ENCODE data around the gene DLG2.

The DLG2 gene

GRCh38 chr11:83727251-83727650 lies 1899.9 kb downstream of the DLG2 start:
- no peak for DNase-seq

DNA sequence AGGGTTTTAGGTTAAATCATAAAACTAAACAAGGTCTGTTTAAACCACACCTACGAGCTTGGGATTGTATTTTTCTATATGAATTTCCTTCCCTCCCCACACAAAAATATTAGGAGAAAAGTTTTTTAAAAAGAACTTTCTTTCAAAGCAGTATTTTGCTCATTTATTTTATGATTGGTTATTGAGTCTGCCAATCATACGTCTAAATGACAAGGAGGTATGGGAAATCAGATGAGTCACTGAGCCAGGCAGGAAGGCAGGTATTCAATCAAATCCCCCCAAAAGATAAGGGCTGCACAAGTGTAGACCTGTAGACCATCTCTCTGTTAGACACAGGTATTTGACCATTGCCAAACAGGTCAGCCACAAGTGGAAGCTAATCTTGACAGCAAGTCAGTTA lies 1900.8 kb downstream of the DLG2 start:
- no peak for DNase-seq

GRCh38 chr11:83725728-83726127 lies 1901.4 kb downstream of the DLG2 start:
- no peak for DNase-seq

DNA sequence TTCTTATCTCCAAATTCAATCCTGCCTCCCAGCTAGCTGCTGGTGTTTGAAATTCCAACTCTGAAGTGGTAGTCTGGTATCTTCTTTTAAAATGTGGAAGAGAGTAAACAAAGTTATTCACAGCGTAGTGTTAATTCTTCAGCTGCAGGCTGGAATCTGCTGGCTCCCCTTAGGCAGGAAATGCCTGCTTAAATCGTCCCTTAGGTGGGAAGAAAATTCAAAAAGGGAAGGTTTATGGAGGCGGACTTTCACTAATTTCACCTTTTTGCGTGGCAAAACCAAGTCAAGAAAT lies 1901.9 kb downstream of the DLG2 start:
- DNase-seq = no peak

- peak; percentile 61 for DNase-seq
Observed at GRCh38 chr11:83723999-83724398, 1903.1 kb downstream of the DLG2 start.

- no peak for DNase-seq
Observed at GRCh38 chr11:83722392-83723119, 1904.6 kb downstream of the DLG2 start.

DNA sequence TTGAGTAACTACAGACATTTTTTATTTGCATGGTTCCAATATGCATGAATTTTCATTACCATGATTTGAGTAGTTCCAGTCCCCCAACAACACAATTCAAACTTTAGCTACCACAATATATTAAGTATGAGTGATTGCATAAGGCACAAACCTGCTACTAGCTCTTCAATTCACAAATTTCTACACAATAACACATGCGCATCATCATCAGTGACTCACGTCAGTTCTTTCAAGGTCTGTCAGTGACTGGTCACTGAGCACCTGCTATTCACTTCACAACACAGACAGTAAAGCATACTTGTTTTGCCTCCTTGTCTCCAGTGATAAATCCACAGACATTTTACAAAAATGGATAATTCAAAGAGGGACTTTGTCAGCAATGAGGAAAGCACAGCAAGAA lies 1905.9 kb downstream of the DLG2 start:
- no peak for DNase-seq

DNA sequence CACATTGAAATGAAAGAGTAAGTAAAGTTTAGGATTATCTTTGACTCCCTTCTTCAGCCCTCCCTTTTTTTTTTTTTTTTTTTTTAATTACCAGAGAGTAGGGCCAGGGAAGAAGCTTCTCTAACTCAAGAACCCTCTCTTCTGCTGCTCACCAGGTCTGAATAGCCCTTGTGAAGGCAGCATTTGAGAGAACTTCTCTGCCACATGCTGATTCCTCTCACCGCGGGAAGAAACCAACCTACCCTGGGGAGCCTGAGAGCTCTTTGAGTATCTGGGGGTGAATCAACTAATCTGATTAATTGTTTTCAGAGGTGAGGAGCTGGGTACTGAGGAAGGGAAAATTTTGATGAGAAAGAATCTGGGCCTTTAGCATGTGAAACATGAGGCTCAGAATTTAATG lies 1906.5 kb downstream of the DLG2 start:
- DNase-seq = no peak

DNA sequence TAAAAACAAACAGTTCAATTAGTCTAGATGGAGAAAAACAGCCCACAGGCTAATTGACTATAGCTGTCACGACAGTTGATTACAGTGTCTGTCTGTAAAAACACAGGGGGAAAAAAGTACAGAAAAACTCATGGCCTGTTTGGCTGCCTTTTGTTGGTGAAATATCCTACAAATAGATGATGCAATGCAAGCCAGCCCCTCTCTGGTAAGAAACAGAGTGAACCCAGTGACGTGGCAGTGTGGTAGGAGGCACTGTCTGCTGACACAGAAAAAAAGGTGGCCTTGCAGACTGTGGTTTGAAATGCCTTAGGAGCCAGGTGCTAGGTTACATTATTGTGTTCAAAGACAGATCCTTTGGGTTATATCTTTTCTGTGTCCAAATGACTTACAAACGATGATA lies 1909.6 kb downstream of the DLG2 start:
- DNase-seq = no peak

DNA sequence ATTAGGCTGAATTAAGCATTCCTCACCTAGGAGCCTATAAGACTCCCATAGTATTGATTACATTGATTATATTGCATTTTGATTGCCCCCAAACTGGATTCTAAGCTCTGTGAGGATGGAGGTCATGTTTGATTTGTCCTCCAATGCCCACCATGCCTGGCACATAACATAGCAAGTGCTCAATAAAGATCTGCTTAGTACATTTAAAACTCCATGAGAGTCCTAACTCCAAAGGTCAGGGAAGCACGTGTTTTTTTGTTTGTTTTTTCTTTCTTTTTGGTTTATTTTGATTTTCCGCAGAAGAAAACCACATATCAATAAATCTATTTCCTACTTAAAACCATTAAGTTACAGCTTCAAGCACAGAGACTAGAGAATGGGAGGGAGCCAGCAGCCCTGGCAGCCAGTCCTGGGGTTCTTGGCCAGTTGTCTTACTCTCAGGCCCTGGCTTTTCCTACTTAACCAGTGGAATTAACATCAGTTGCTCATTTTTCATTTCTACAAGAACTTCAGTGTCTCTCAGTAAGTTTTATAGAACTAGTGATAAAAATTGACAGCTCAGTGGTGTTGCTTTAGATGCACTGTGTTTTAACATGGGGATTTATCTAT lies 1911.1 kb downstream of the DLG2 start:
- no peak for DNase-seq

DNA sequence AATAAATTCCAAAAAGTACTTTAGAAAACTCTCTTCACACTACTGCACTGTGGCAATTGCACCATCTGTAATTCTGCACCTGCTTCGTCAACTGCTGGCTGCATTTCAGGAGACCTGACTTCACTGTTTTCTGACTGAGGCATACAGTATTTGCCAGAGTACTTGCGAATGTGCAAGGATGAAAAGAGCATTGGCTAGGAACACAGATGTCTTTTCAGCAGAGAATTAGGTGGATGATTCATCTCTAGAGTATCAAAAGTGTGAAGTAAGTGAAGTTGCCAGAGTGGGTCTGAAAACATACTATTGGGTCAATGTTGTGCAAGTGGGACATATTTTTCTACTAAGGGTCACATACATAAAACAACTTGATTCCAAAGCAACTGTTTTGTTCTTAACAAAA lies 1913.4 kb downstream of the DLG2 start:
- DNase-seq = peak; percentile 47

DNA sequence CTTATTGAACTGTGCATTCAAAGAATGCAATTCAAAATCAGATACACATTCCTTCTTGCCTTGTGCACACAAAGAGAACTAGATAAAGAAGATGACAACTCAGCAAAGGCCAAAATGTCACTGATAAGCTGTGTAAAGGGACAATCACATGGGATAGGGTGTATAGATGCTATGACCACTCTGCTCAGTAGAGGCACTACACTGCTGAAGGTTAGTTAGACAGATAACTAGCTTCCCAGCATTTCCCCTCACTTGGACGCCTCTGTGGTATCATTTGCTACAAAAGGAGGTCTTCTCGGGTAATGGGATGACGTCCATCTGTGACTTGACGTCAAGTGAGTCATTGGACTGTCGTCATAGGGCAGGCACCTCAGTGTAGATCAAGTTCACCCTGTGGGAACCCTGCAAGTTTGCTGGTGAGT lies 1916.0 kb downstream of the DLG2 start:
- no peak for DNase-seq

DNA sequence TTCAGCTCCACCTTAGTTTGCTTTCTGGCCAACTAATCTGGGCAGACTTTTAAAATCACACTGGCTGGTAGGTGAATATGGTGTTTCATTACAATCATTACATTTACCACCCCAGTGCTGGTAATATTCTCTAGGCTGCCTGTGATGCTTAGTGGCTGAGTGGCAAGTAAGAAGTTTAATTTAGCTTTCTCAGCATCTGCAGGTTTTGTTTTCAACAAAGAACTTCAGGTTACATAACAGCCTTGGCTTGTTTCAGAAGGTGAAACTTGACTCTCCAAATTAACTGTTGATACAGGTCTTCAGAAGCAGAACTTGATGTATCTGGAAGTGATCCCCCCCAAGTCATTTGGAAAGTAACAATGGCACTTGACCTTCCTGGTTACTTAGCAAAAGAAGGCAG lies 1917.7 kb downstream of the DLG2 start:
- DNase-seq = no peak

DNA sequence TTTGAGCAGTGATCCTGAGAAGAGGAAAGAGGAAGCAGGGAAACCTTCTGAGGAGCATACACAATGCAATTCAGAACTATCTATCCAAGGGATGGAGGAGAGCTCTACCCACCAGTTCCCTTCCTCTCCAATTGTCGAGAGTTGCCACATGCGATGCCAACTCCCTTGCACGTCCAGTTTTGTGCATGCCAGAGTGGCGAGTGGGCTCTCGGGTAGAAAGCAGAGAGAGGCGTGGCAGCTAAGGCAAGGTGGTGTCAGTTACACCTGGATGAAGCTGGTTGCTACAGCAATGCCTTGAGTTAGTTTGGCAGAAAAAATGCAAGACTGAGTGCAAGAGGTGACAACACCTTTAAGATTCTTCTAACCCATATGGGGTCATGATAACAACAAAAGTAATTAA lies 1920.6 kb downstream of the DLG2 start:
- no peak for DNase-seq

GRCh38 chr11:83702796-83703195 lies 1924.3 kb downstream of the DLG2 start:
- DNase-seq = peak; percentile 54

GRCh38 chr11:83697518-83697917 lies 1929.6 kb downstream of the DLG2 start:
- no peak for DNase-seq

GRCh38 chr11:83695046-83695445 lies 1932.1 kb downstream of the DLG2 start:
- DNase-seq = no peak

GRCh38 chr11:83694191-83694910 lies 1932.8 kb downstream of the DLG2 start:
- DNase-seq = peak; percentile 40

- DNase-seq = no peak
Observed at GRCh38 chr11:83693306-83693992, 1933.7 kb downstream of the DLG2 start.

DNA sequence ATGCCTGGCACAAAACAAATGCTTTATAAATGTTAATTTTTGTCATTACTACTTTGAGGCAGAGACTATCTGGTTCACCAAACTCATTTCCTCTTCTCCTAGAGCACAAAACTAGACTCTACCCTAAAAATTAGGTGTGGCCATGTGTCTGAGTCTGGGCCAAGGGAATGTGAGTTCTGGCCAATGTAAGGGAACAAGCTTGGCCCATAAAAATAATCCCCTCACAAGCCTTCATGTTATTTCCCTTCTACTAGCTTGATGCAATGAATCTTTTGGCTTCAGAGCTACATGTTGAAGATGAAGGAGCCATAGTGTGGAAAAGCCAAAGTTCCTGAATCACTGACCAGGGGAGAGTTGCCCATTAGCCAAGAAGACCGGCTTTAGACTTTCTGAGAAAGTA lies 1934.5 kb downstream of the DLG2 start:
- DNase-seq = no peak

DNA sequence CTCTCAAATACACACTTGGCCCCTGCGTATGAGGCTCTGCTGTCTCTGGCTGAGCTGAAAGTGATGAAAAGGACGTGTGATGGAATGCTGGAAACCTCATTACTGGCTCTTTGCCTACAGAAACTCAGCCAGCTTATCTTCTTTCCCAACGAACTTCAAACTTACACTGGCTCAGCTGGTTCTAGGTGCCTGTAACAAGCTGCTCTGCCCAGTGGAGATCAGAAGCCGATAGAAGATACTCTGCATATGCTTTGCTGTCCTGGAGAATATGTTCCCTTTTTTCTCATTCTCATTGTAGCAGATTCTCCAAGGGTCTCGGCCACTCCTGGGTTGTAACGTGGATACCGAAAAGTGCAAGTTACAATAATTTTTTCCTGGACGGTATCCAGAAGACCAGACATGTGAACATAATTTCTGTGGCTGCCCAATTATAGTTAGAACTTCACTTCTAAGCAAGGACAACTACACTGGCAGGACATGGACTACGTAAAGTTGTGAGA lies 1935.6 kb downstream of the DLG2 start:
- peak; percentile 54 for DNase-seq

GRCh38 chr11:83689144-83689780 lies 1937.9 kb downstream of the DLG2 start:
- DNase-seq = peak; percentile 49

- DNase-seq = no peak
Observed at GRCh38 chr11:83687787-83688186, 1939.4 kb downstream of the DLG2 start.

All from fibroblast of skin of right quadriceps (primary cell).